Left lung (tissue), 10 donors: ENCODE measurements around the gene SIL1. TPM values are rescaled to one million over a fixed set of nuclear protein-coding genes. Genes with fewer than 3 reads are reported as not detected.

ENCODE experiments used
- ATAC-seq: fragments of 200-7000 bp; cut with Tn5 transposase; one replicate; pipeline ENCODE4 v1.9.1; 2020; ENCODE audit warnings: moderate library complexity
- DNase-seq, 4 donors: peaks; one replicate each; pipeline ENCODE4 v3.0.0-alpha.2; 2013 to 2020
- H3K27ac ChIP-seq, 2 donors: fragments of 200-600 bp; sonication (generic) in 1 of 2; one replicate each; pipeline versions ENCODE4 v1.5.0 to v1.8.0; 2020 to 2021
- H3K27me3 ChIP-seq, 2 donors: fragments of 200-600 bp; sonication (generic) in 1 of 2; one replicate each; pipeline versions ENCODE4 v1.5.0 to v1.8.0; 2020 to 2021
- H3K36me3 ChIP-seq, 2 donors: fragments of 200-600 bp; sonication (generic) in 1 of 2; one replicate each; pipeline versions ENCODE4 v1.5.0 to v1.8.0; 2020 to 2021
- H3K4me1 ChIP-seq, 2 donors: fragments of 200-600 bp; one replicate each; pipeline ENCODE4 v1.8.0; 2021
- H3K4me3 ChIP-seq, 2 donors: fragments of 200-600 bp; sonication (generic) in 1 of 2; one replicate each; pipeline versions ENCODE4 v1.5.0 to v1.8.0; 2020 to 2021; ENCODE audit warnings: mild to moderate bottlenecking in 1 of 2
- H3K9me3 ChIP-seq, 2 donors: fragments of 200-600 bp; sonication (generic) in 1 of 2; one replicate each; pipeline versions ENCODE4 v1.5.0 to v1.8.0; 2020 to 2021
- intact Hi-C, 2 donors: fragments of 100-400 bp; cut with DNase I; formaldehyde crosslinking; loops; one replicate each; pipeline versions ENCODE4 v1.11.2 to v1.14.2; 2022
- polyA plus RNA-seq, 6 donors: library from polyadenylated mRNA; unstranded; fragments of 120-200 nt; gene quantifications; one replicate each; pipeline ENCODE4 v1.2.1, GENCODE V29; 2013; ENCODE audit not compliant: insufficient read length in 6 of 6
- total RNA-seq, 2 donors: library from RNA; stranded (reverse); fragmentation: NEBNext Ultra II Directional; extraction: Animal tissue kit (Norgen Biotek cat#: 25700); gene quantifications; one replicate each; pipeline ENCODE4 v1.2.1, GENCODE V29; 2021
- TF ChIP-seq, protein P1 (sequence below), 2 donors: fragments of 200-600 bp; sonication (generic) in 1 of 2; IDR thresholded peaks; one replicate each; pipeline versions ENCODE4 v1.5.0 to v1.8.0; 2021; ENCODE audit warnings: antibody characterized with exemption in 2 of 2
- donor health status: DM: no; HTN: yes; CAD: no.
- donor health status: DM: no; HTN: no; CAD: no.

Gene SIL1
- total and polyA plus RNA-seq, 8 donors, result 28.8 to 71.7 (median 37.3) TPM

DNA sequence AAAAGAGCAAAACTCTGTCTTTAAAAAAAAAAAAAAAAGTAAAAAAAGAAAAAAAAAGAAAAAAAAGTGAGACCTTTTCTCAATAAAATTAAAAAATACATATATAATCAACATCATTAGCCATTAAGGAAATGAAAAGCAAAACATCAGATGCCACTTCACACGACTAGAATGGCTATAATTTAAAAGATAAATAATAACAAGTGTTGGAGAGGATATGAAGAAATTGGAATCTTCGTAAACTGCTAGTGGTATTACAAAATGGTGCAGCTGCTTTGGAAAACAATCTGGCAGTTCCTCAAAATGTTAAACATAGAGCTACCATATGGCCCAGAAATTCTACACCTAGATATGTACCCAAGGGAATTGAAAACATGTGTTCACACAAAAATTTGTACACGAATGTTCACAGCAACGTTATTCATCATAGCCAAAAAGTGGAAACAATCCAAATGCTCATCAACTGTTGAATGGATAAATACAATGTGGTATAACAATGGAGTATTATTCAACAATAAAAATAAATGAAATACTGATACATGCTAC is 45.3 kb upstream of the SIL1 start:
- no peak overlapping the region for H3K27ac ChIP-seq
- H3K9me3 ChIP-seq, result no peaks in the 10 kb centered on the region
- intact Hi-C loops, result no loop called here
- H3K27me3 ChIP-seq, result no peaks in the 10 kb centered on the region
- ATAC-seq (no peak), DNase-seq (no peak)
- peaks cover 0 to 11% of the 10 kb centered on the region in 2 donors for H3K4me1 ChIP-seq
- TF ChIP-seq, protein P1, sequence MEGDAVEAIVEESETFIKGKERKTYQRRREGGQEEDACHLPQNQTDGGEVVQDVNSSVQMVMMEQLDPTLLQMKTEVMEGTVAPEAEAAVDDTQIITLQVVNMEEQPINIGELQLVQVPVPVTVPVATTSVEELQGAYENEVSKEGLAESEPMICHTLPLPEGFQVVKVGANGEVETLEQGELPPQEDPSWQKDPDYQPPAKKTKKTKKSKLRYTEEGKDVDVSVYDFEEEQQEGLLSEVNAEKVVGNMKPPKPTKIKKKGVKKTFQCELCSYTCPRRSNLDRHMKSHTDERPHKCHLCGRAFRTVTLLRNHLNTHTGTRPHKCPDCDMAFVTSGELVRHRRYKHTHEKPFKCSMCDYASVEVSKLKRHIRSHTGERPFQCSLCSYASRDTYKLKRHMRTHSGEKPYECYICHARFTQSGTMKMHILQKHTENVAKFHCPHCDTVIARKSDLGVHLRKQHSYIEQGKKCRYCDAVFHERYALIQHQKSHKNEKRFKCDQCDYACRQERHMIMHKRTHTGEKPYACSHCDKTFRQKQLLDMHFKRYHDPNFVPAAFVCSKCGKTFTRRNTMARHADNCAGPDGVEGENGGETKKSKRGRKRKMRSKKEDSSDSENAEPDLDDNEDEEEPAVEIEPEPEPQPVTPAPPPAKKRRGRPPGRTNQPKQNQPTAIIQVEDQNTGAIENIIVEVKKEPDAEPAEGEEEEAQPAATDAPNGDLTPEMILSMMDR (IDR thresholded peaks at IDR 0.05), result no peak
- no peaks in the 10 kb centered on the region for H3K36me3 ChIP-seq
- no peak overlapping the region for H3K4me3 ChIP-seq

DNA sequence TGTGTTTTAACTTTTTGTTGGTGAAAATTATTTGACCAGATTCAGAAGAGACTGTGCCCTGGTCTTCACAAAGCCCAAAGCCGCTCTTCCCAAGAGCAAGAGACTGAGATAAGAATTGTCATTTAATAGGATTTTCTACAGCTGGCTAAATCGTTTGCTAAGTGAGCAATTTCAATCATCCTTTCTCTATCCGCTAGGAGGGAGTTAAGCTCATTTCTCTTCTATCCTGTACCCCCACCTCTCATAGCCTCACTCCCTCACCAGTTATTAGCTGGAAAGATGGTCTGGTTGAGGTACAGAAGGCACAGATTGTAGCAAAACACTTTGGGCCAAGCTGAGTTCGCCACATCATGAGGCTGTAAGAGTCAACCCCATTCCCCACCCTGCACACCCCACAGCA is 43.0 kb upstream of the SIL1 start:
- Histone ChIP-seq H3K4me3 (no peak overlapping the region), H3K36me3 (no peaks in the 10 kb centered on the region), H3K27me3 (no peaks in the 10 kb centered on the region), H3K27ac (no peak overlapping the region), H3K9me3 (no peaks in the 10 kb centered on the region), H3K4me1 (peaks cover 0 to 4% of the 10 kb centered on the region in 2 donors)
- TF ChIP-seq, protein P1 (IDR thresholded peaks at IDR 0.05), result no peak
- intact Hi-C loops, result no loop called here
- ATAC-seq, result no peak
- DNase-seq, result no peak

GRCh38 chr5:139236479-139236878 is 38.3 kb upstream of the SIL1 start:
- intact Hi-C loops, result no loop called here
- no peak for ATAC-seq
- H3K27me3 ChIP-seq, result no peaks in the 10 kb centered on the region
- DNase-seq, result no peak
- no peak overlapping the region for H3K4me3 ChIP-seq
- H3K36me3 ChIP-seq, result no peaks in the 10 kb centered on the region
- TF ChIP-seq, protein P1 (IDR thresholded peaks at IDR 0.05), result no peak
- no peak overlapping the region for H3K27ac ChIP-seq
- H3K9me3 ChIP-seq, result no peaks in the 10 kb centered on the region
- H3K4me1 ChIP-seq, result no peaks in the 10 kb centered on the region

DNA sequence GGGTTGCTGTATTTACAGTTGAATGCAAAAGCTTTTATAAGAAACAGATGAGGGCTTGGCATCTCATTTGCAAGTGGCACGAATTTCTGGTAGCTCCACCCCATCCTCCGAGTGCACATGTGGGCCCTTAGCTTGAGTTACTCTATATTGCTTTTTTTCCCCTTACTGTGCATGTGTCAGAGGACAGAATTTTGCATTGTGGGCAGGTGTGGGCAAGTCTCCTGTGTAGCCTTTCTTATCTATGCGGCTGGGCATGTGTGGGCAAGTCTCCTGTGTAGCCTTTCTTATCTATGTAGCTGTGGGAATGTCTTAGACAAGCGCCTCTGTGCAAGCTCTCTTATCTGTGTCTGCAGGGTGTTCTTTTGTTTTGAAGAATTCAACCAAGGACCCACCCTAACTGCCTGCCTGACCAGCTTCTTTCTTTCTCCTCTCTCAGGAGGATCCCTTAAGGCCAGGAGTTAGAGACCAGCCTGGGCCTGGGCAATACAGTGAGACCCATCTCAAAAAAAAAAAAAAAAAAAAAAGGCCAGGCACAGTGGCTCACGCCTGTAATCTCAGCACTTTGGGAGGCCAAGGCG is 34.1 kb upstream of the SIL1 start:
- Histone ChIP-seq H3K4me3 (no peak overlapping the region), H3K27me3 (no peaks in the 10 kb centered on the region), H3K27ac (no peak overlapping the region), H3K36me3 (no peaks in the 10 kb centered on the region), H3K9me3 (no peaks in the 10 kb centered on the region), H3K4me1 (no peaks in the 10 kb centered on the region)
- intact Hi-C loops, result no loop called here
- ATAC-seq (no peak), DNase-seq (no peak)
- TF ChIP-seq, protein P1 (IDR thresholded peaks at IDR 0.05), result no peak

DNA sequence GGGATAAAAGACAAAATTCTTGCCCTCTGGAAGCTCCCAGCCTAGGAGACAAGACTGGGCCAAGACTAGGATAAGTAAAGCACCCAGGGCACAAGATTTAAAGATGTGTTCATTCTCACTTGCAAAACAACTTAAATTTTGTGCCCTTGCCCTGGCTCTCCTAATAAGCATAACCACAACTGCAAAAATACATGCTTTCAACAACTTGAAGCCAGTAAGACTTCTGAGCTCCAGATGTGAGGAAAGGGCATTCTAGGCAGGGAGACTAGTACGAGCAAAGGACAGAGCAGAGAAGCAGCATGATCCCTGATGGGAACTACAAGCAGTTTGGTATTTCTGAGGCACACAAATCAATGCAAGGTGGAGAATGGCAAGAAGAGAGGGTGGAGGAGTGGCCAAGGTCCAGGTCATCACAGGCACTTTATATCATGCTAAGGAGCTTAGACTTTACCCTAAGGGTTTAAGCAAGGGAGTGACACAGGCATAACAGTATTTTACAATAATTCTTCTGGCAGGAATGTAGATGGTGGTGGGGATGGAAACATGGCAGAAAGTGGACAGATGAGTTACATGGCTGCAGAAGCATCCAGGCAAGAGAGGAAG is 30.1 kb upstream of the SIL1 start:
- no peaks in the 10 kb centered on the region for H3K4me1 ChIP-seq
- ATAC-seq, result no peak
- no peak for DNase-seq
- no peak overlapping the region for H3K27ac ChIP-seq
- TF ChIP-seq, protein P1 (IDR thresholded peaks at IDR 0.05), result no peak
- intact Hi-C loops, result no loop called here
- no peaks in the 10 kb centered on the region for H3K9me3 ChIP-seq
- H3K36me3 ChIP-seq, result no peaks in the 10 kb centered on the region
- H3K27me3 ChIP-seq, result no peaks in the 10 kb centered on the region
- H3K4me3 ChIP-seq, result no peak overlapping the region
